ENCODE results near the gene MYO10. TPM values are rescaled to one million over a fixed set of nuclear protein-coding genes. Genes with fewer than 3 reads are reported as not detected.

Gene MYO10
- total RNA-seq, 8 experiments from 2014 or later: 0.41 to 57.0 (median 21.4) TPM

DNA sequence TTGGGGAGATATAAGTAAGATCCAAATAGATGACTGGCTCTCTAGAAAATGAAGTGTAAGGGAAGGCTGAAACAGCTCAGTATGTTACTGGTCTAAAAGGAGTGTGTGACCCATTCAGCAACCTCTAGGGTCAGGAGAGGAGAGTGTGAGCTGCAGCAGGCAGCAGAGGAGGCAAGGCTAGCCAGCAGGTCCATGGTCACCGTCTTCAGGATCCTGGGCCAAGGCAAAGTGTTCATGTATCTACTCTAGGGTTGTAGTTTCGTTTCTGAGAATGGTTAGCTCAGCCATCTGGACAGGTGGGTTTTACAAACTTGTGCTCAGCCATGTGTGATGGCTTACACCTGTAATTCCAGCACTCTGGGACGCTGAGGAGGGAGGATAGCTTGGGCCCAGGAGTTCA lies 13.7 kb downstream of the MYO10 start:
- Histone ChIP-seq H3K4me1 (replicated peaks in 1 of 2) (peaks cover 5 to 9% of the 10 kb centered on the region in 2 donors), H3K4me3 (no peak overlapping the region), H3K27ac (no peak overlapping the region)
- no peak for ATAC-seq (replicated peaks in 6 of 8)
- WGBS, 10 experiments: 40 to 100% (median 100%) methylated on average over 1 to 3 of the region's 3 CpGs; no CpG with 5 or more reads in 3 of the 10 experiments
- in situ Hi-C loops (cut with MboI; ENCODE audit: low pct_unique_long_range_greater_than_20kb in 2 of 9, low sequenced_read_pairs in 9 of 9, unreplicated experiment in 9 of 9): no loop called here

DNA sequence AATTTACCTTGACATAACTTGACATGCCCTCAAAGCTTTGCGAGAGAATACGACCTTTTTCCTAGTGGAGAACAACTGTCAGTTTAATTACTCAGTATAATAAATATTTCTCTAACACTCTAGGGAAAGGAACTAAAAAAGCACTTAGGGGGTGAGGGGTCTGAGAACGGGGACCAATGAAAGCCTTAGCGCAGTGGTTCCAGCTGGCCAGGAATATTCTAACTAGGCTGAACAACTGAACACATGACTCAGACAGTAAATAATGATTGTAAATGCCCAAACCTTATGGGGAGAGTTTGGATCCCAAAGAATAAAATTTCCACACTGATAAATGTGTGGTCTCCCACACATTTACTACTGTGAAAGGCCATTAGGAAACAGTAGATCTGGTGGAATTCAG lies 14.9 kb downstream of the MYO10 start:
- in situ Hi-C loops (cut with MboI; ENCODE audit: low pct_unique_long_range_greater_than_20kb in 2 of 9, low sequenced_read_pairs in 9 of 9, unreplicated experiment in 9 of 9): no loop called here
- Histone ChIP-seq H3K27ac (no peak overlapping the region), H3K4me3 (no peak overlapping the region), H3K4me1 (replicated peaks in 1 of 2) (peaks cover 5 to 9% of the 10 kb centered on the region in 2 donors)
- WGBS, 10 experiments: 34 to 96% (median 70%) methylated on average over 2 to 4 of the region's 4 CpGs; no CpG with 5 or more reads in 1 of the 10 experiments
- peak in 5 of 8 experiments; percentile 73 to 97 (median 95) for ATAC-seq (replicated peaks in 6 of 8)

DNA sequence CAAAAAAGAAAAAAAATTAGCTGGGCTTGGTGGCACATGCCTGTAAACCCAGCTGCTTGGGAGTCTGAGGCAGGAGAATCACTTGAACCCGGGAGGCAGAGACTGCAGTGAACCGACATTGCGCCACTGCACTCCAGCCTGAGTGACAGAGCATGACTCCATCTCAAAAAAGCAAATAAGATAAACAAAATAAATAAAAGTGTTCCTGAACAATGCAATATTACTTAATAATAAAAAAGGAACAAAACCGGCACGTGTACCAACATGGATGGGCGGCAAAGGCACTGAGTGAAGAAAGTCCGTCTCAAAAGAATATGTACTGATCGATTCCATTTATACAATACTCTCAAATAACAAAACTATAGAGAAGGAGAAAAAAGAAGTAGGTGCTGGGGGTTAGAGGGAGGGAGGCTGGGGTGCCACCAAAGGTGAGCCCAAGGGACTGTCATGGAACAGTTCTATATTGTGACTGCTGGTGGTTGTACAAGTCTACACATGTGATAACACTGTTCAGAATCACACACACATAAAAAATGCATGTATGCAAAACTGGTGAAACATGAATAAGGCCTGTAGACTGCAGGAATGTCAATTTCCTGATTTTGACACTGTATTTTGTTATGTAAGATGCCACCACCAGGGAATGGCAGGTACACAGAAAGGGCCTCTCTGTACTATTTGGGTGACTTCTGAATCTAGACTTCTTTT lies 15.8 kb downstream of the MYO10 start:
- no peak for ATAC-seq (replicated peaks in 6 of 8)
- H3K27ac ChIP-seq: no peak overlapping the region
- H3K4me1 ChIP-seq (replicated peaks in 1 of 2): peaks cover 5 to 9% of the 10 kb centered on the region in 2 donors
- H3K4me3 ChIP-seq: no peak overlapping the region
- in situ Hi-C loops (cut with MboI; ENCODE audit: low pct_unique_long_range_greater_than_20kb in 2 of 9, low sequenced_read_pairs in 9 of 9, unreplicated experiment in 9 of 9): no loop called here
- 93 to 100% (median 95%) methylated on average over 3 to 8 of the region's 8 CpGs for WGBS, 10 experiments

DNA sequence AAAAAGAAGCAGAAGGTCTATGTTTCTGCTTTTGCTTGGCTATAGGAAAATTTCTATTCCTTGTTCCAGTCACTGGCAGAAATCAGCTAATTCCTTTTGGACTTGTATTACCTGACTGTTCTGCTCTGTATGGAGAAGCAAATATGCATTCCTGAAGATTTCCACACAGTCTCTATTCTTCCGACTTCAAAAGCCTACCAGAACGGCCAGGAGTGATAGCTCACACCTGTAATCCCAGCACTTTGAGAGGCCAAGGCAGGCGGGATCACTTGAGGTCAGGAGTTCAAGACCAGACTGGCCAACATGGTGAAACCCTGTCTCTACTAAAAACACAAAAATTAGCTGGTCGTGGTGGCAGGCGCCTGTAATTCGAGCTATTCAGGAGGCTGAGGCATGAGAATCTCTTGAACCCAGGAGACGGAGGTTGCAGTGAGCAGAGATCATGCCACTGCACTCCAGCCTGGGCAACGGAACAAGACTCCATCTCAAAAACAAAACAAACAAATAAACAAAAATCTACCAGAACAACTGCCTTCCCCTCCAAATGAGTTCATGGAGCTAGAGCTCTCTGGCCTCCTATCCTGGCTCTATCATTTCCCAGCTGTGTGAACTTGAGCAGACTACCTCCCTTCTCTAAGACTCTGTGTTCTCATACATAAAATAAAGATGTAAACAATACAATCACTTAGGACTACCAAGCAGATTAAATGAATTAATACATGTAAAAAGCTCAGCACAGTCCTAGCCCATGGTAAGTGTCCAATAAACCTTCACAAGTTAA lies 17.0 kb downstream of the MYO10 start:
- 31 to 95% (median 91%) methylated on average over 1 to 8 of the region's 8 CpGs; no CpG with 5 or more reads in 5 of the 10 experiments for WGBS, 10 experiments
- no peak for ATAC-seq (replicated peaks in 6 of 8)
- Histone ChIP-seq H3K4me1 (replicated peaks in 1 of 2) (peaks cover 5 to 8% of the 10 kb centered on the region in 2 donors), H3K4me3 (no peak overlapping the region), H3K27ac (no peak overlapping the region)
- in situ Hi-C loops (cut with MboI; ENCODE audit: low pct_unique_long_range_greater_than_20kb in 2 of 9, low sequenced_read_pairs in 9 of 9, unreplicated experiment in 9 of 9): no loop called here

DNA sequence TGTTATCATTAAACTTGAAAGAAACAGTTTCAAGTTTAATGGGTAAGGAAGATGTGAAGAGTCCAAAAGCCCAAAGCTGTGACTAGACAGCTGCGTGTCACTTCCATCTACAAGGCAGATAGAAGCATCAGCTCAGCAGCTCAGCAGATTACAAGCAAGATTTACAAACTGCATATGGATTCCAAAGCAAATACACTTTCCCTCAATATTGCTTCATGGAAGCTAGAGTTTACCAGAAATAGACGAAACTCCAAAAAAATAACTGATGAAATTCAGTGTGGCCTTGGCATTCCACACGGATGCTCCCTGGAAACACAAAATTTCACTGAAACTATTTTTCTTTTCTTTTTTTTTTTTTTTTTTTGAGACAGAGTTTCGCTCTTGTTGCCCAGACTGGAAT lies 17.9 kb downstream of the MYO10 start:
- Histone ChIP-seq H3K4me3 (no peak overlapping the region), H3K27ac (no peak overlapping the region), H3K4me1 (replicated peaks in 1 of 2) (peaks cover 3 to 5% of the 10 kb centered on the region in 2 donors)
- ATAC-seq (replicated peaks in 6 of 8): no peak
- in situ Hi-C loops (cut with MboI; ENCODE audit: low pct_unique_long_range_greater_than_20kb in 2 of 9, low sequenced_read_pairs in 9 of 9, unreplicated experiment in 9 of 9): no loop called here
- 20 to 100% (median 86%) methylated on average over 1 to 4 of the region's 4 CpGs for WGBS, 10 experiments

DNA sequence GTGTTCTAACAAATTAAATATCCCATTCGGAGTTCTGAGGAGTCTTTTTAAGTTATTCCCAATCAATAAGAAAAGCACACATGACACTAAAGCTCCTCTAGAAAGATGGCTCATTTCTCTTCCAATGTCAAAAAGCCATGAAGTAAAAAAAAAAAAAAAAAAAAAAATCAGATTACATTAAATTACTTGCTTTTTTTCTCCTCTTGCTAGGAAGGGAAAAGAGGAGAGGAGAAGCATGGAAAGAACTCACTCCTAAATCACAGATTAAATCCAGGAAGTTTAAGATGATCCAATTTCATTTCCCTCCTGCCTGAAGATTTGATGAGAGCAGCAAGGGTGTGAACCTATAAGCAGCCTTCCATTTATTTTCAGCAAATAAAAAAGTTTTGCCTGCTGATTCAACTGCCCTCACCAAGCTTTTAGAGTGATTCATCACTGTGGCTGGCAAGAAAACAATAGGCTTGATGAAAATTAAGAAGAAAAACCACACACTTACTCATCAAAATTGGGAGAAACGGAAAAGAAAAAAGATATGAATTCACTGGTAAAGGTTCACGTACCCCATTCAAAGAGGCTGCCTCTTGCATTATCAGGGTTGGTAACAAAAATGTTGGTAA lies 19.7 kb downstream of the MYO10 start:
- Histone ChIP-seq H3K4me3 (no peak overlapping the region), H3K4me1 (replicated peaks in 1 of 2) (peaks cover 1% of the 10 kb centered on the region in 2 donors), H3K27ac (no peak overlapping the region)
- peak in 3 of 8 experiments; percentile 22 to 49 (median 47) for ATAC-seq (replicated peaks in 6 of 8)
- 36 to 100% (median 70%) methylated on average over 1 to 3 of the region's 3 CpGs; no CpG with 5 or more reads in 1 of the 10 experiments for WGBS, 10 experiments
- in situ Hi-C loops (cut with MboI; ENCODE audit: low pct_unique_long_range_greater_than_20kb in 2 of 9, low sequenced_read_pairs in 9 of 9, unreplicated experiment in 9 of 9): no loop called here

DNA sequence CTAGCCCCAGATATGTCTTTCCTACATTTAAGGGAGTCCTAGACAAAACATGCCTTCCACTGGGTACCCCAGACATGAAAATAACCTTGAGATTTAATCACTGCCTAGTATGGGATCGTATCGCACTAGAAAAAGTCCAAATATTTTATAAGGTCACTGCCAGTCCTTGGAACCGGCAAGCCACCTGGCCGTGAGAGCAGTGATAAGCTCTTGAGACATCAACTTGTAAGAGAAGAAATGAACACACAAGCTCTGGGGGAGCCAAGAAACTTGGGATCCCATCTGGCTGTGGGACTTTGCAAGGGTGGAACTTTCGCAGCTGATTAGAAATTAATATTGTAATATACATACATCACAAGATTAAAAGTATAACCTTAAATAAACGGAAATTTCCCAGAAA lies 21.5 kb downstream of the MYO10 start:
- 33 to 100% (median 85%) methylated on average over 1 to 6 of the region's 6 CpGs; no CpG with 5 or more reads in 1 of the 10 experiments for WGBS, 10 experiments
- H3K4me3 ChIP-seq: no peak overlapping the region
- H3K27ac ChIP-seq: no peak overlapping the region
- H3K4me1 ChIP-seq (replicated peaks in 1 of 2): no peaks in the 10 kb centered on the region
- in situ Hi-C loops (cut with MboI; ENCODE audit: low pct_unique_long_range_greater_than_20kb in 2 of 9, low sequenced_read_pairs in 9 of 9, unreplicated experiment in 9 of 9): no loop called here
- ATAC-seq (replicated peaks in 6 of 8): no peak

DNA sequence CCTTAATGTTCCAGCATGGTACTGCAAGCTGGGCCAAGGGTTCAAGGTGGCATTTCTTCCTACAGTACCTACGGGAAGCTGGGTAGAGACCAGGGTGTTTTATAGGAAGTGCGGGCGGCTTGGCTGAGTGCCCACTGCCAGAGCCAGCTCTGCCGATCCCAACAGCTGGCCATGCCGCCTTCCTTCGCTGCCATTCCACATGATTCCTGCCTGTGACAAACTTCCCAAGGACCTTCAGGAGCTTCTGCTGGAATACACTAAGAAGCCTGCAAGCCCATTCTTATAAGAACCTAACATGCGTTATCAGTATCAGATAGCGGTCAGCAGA lies 22.0 kb downstream of the MYO10 start:
- H3K27ac ChIP-seq: no peak overlapping the region
- no peaks in the 10 kb centered on the region for H3K4me1 ChIP-seq (replicated peaks in 1 of 2)
- in situ Hi-C loops (cut with MboI; ENCODE audit: low pct_unique_long_range_greater_than_20kb in 2 of 9, low sequenced_read_pairs in 9 of 9, unreplicated experiment in 9 of 9): no loop called here
- 58 to 100% (median 88%) methylated on average over 2 to 7 of the region's 8 CpGs; no CpG with 5 or more reads in 4 of the 10 experiments for WGBS, 10 experiments
- no peak overlapping the region for H3K4me3 ChIP-seq
- ATAC-seq (replicated peaks in 6 of 8): no peak

DNA sequence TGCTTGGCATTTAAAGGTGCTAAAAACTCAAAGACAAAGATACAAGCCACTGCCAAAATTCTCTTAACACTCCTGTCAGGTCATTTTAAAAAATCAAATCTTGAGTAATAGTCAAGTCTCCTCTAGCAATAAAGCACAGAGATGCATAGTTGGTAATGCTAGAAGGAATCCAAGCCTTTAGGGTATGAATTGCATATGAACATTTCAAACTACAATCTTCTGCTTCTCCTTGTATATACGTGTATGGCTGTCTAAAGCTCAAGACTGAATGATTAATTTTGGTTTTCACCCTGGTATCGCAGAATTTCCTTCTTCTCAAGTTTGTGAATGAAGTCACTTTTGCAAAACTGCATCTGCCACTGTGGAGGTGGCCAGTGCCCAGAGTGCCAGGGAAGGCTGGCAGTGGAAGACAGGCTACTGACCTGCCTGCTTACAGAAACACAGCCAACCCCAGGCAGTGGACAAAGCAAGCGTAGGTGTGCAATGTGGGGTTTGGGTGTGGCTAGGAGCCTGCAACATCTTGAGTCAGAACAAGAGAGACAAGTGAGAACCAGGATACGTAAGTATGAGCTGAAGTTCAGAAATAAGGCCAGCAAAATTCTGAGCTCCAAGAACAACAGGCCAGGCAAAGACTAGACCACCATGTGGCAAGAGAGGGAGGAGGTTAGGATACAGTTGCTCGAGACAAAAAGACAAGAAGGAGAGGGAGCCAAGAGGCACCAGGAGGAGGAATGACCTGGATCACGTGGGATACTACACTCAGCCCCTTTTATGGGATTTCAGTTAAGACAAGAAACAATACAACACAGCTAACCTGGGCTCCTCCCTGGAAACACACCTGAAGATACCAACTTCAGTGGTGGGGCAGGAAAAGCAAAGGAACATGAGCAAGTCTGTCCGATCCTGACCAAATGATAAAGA lies 22.6 kb downstream of the MYO10 start:
- Histone ChIP-seq H3K4me1 (replicated peaks in 1 of 2) (peaks cover 0 to 3% of the 10 kb centered on the region in 2 donors), H3K4me3 (no peak overlapping the region), H3K27ac (no peak overlapping the region)
- in situ Hi-C loops (cut with MboI; ENCODE audit: low pct_unique_long_range_greater_than_20kb in 2 of 9, low sequenced_read_pairs in 9 of 9, unreplicated experiment in 9 of 9): no loop called here
- 29 to 100% (median 84%) methylated on average over 1 to 6 of the region's 7 CpGs; no CpG with 5 or more reads in 1 of the 10 experiments for WGBS, 10 experiments
- ATAC-seq (replicated peaks in 6 of 8): no peak

DNA sequence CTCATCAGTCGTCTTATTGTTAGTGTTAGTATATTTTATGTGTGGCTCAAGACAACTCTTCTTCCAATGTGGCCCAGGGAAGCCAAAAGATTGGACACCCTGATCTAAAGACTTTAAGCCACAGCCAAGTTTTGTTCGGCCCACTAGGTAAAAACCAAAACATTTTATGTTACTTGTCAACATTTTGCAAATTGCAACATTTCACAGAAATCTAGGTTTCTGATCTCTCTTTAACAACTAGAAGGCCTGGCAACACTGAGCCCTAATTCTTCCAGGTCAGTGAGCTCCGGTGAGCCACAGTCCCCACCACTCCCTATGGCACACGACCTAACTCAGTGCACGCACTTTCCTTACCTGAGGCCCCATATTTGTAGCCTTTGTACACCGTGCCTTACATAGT lies 24.0 kb downstream of the MYO10 start:
- 72 to 100% (median 94%) methylated on average over 1 to 5 of the region's 6 CpGs; no CpG with 5 or more reads in 2 of the 10 experiments for WGBS, 10 experiments
- no peak for ATAC-seq (replicated peaks in 6 of 8)
- Histone ChIP-seq H3K4me1 (replicated peaks in 1 of 2) (peaks cover 0 to 4% of the 10 kb centered on the region in 2 donors), H3K4me3 (no peak overlapping the region), H3K27ac (no peak overlapping the region)
- in situ Hi-C loops (cut with MboI; ENCODE audit: low pct_unique_long_range_greater_than_20kb in 2 of 9, low sequenced_read_pairs in 9 of 9, unreplicated experiment in 9 of 9): no loop called here

DNA sequence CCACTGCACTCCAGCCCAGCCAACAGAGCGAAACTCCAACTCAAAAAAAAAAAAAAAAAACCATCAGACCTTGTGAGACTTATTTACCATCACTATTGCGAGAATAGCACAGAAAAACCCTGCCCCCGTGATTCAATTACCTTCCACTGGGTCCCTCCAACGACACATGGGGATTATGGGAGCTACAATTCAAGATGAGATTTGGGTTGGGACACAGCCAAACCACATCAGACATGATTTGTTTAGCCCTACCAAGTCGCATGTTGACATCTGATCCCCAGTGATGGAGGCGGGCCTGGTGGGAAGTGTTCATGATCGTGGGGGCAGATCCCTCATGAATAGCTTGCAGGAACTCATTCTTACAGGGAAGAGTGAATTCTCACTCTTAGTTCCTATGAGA lies 26.6 kb downstream of the MYO10 start:
- no peak for ATAC-seq (replicated peaks in 6 of 8)
- 46 to 97% (median 80%) methylated on average over 1 to 6 of the region's 7 CpGs; no CpG with 5 or more reads in 2 of the 10 experiments for WGBS, 10 experiments
- in situ Hi-C loops (cut with MboI; ENCODE audit: low pct_unique_long_range_greater_than_20kb in 2 of 9, low sequenced_read_pairs in 9 of 9, unreplicated experiment in 9 of 9): no loop called here
- no peak overlapping the region for H3K27ac ChIP-seq
- no peak overlapping the region for H3K4me3 ChIP-seq
- peaks cover 0 to 4% of the 10 kb centered on the region in 2 donors for H3K4me1 ChIP-seq (replicated peaks in 1 of 2)

DNA sequence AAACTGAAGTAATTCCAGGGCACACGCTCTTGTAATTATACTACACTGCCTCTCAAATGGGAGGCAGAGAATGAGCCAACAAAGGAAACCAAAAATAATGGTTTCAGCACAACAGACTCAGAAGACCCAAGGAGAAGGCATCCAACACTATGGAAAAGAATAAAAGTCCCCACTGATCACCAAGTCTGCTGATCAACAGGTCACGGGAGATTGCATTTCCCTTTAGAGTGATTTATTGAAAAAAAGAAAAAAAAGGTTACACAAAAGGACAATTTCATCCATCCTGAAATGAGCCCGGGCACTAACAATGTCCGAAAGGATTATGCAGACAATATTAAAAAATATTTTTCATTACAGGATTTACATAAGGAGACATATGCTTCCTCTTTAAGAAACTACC lies 28.8 kb downstream of the MYO10 start:
- in situ Hi-C loops (cut with MboI; ENCODE audit: low pct_unique_long_range_greater_than_20kb in 2 of 9, low sequenced_read_pairs in 9 of 9, unreplicated experiment in 9 of 9): no loop called here
- H3K4me1 ChIP-seq (replicated peaks in 1 of 2): peaks cover 0 to 4% of the 10 kb centered on the region in 2 donors
- H3K4me3 ChIP-seq: no peak overlapping the region
- no peak overlapping the region for H3K27ac ChIP-seq
- WGBS, 10 experiments: 50 to 100% (median 79%) methylated on average over 2 to 4 of the region's 4 CpGs
- no peak for ATAC-seq (replicated peaks in 6 of 8)

Measured in motor neuron (in vitro differentiated cells).